ENCODE measurements around the gene CXCL9. TPM values are rescaled to one million over a fixed set of nuclear protein-coding genes. Genes with fewer than 3 reads are reported as not detected.

CXCL9 gene
- total RNA-seq: 1 to 10 TPM; 1.4 to 2.3 TPM
- polyA plus RNA-seq: 1 to 10 TPM in 1 of 2 donors, under 1 TPM in 1; 0.22 to 1.3 TPM

DNA sequence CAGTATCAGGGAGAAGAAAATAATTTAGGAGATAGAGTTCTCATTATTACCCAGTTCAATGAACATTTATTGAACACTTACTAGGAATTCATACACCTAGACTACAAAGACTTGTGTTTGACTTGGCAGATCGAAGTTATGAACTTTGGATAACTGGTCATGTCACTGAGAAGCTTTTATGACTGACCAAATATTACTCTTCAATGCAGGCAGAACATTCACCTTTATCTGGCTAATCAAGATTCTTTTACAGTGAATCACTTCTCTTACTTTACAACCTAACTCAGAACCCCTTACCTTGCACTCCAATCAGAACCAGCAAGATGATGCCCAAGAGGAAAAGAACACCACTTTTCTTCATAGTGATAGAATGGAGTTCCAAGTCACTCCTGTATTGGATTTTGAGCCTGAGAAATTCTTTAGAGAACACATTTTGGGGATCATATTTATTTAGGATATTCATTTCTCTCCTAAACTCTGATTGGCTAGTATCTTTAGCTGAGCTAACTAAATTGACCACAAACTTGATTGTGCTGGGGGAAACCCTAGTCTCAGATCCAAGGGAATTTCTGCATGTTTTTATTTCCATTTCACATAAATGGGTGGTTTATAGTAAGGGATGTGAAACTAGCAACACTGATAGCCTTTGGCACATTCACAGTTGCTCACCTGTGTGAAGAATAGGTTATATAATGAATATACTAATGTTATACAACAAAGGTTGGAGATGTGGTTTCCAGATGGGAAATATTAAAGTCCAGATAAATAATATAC lies at the start of gene CXCL9:
TSS of gene CXCL9 (minus strand) at position 421 of the 774 bp plus-strand sequence. CDS start at position 361, 60 bp downstream.
- WGBS: 18% methylated on average over 1 of the region's 1 CpG

More for the DNA sequence above, at the start of gene CXCL9:
- peaks cover 2 to 22% (median 10%) of the 10 kb centered on the region in 4 donors for H3K4me1 ChIP-seq (ENCODE audit: control insufficient read depth in 4 of 4, insufficient read depth in 4 of 4, low read length in 3 of 4)
- H3K9me3 ChIP-seq (ENCODE audit: control insufficient read depth in 4 of 4, low read length in 3 of 4): no peaks in the 10 kb centered on the region
- H3K9ac ChIP-seq (ENCODE audit: low read depth in 1 of 2, low read length in 2 of 2): no peak within 1 kb of the TSS
- H3K27me3 ChIP-seq (ENCODE audit: control insufficient read depth in 4 of 4, insufficient read depth in 4 of 4, low read length in 3 of 4): no peaks in the 10 kb centered on the region
- TF ChIP-seq MAX (IDR thresholded peaks at IDR 0.05) (no peak), RXRA (IDR thresholded peaks at IDR 0.05) (peak in 1 of 2 donors; percentile 8), NR2F2 (IDR thresholded peaks at IDR 0.05) (no peak), HNF4A (conservative IDR thresholded peaks at IDR 0.05) (peak; percentile 70 to 75), FOXA1 (IDR thresholded peaks at IDR 0.05) (no peak), SP1 (IDR thresholded peaks at IDR 0.05) (peak; percentile 52), HNF4G (IDR thresholded peaks at IDR 0.05) (peak; percentile 37), YY1 (IDR thresholded peaks at IDR 0.05) (no peak), CTCF (IDR thresholded peaks at IDR 0.05; ENCODE audit: low read depth, low read length, missing input control) (no peak), GABPA (IDR thresholded peaks at IDR 0.05 in 1 of 2, conservative IDR thresholded peaks at IDR 0.05 in 1 of 2) (no peak), ZBTB33 (IDR thresholded peaks at IDR 0.05) (no peak), FOXA2 (IDR thresholded peaks at IDR 0.05) (peak; percentile 13), JUND (IDR thresholded peaks at IDR 0.05) (peak; percentile 64 to 75), REST (IDR thresholded peaks at IDR 0.05) (no peak), TAF1 (conservative IDR thresholded peaks at IDR 0.05) (no peak), EGR1 (IDR thresholded peaks at IDR 0.05; ENCODE audit: low read depth in 2 of 2) (no peak), RAD21 (IDR thresholded peaks at IDR 0.05) (no peak)
- TF ChIP-seq, protein P1, sequence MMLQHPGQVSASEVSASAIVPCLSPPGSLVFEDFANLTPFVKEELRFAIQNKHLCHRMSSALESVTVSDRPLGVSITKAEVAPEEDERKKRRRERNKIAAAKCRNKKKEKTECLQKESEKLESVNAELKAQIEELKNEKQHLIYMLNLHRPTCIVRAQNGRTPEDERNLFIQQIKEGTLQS (IDR thresholded peaks at IDR 0.05): no peak
- no peak within 1 kb of the TSS for H3K27ac ChIP-seq (ENCODE audit: low read depth in 1 of 2, low read length in 2 of 2)
- H3K36me3 ChIP-seq (ENCODE audit: control insufficient read depth in 4 of 4, insufficient read depth in 3 of 4, low read depth in 1 of 4, low read length in 3 of 4): no peaks in the 10 kb centered on the region
- no peak within 1 kb of the TSS for H3K4me3 ChIP-seq (ENCODE audit: low read depth in 1 of 3, low read length in 3 of 3)
- no peak for DNase-seq (ENCODE audit: low spot score)
